NCI-H2196 (cell line): Measurements from ENCODE around the gene AFF4.
A peak's percentile ranks its signal among the peaks of the same experiment; 100 is the strongest.

ENCODE experiments used
- DNase-seq: peaks from one replicate; lab custom pipeline; 2025; ENCODE audit not compliant: unreplicated experiment; lab: John Stamatoyannopoulos, UW

AFF4 gene

GRCh38 chr5:132887283-132887682 is 76.2 kb downstream of the AFF4 start:
- no peak for DNase-seq

- DNase-seq: no peak
Observed at GRCh38 chr5:132886064-132886823, 77.2 kb downstream of the AFF4 start.

- no peak for DNase-seq
Observed at GRCh38 chr5:132884548-132884947, 78.9 kb downstream of the AFF4 start.

- peak; percentile 64 for DNase-seq
Observed at GRCh38 chr5:132883261-132883834, 80.1 kb downstream of the AFF4 start.

- peak; percentile 80 for DNase-seq
Observed at GRCh38 chr5:132877938-132878337, 85.5 kb downstream of the AFF4 start.

- no peak for DNase-seq
Observed at GRCh38 chr5:132877466-132877865, 86.0 kb downstream of the AFF4 start.

- DNase-seq: no peak
Observed at GRCh38 chr5:132876020-132876759, 87.2 kb downstream of the AFF4 start.

- DNase-seq: no peak
Observed at GRCh38 chr5:132873930-132874271, 89.5 kb downstream of the AFF4 start.

GRCh38 chr5:132873119-132873929 is 90.1 kb downstream of the AFF4 start, which contains the start of gene LEAP2:
Gene LEAP2, plus strand, starts transcription at chr5:132873668. Its CDS starts 27 bp downstream, at chr5:132873695.
- no peak for DNase-seq

- DNase-seq: no peak
Observed at GRCh38 chr5:132872788-132873118, 90.7 kb downstream of the AFF4 start.

- no peak for DNase-seq
Observed at GRCh38 chr5:132871459-132872284, 91.8 kb downstream of the AFF4 start.

GRCh38 chr5:132870801-132871200 is 92.6 kb downstream of the AFF4 start:
- no peak for DNase-seq

GRCh38 chr5:132868754-132869153 is 94.7 kb downstream of the AFF4 start:
- no peak for DNase-seq

- no peak for DNase-seq
Observed at GRCh38 chr5:132867046-132867451, 96.4 kb downstream of the AFF4 start.

- peak; percentile 99 for DNase-seq
Observed at GRCh38 chr5:132866342-132867045, 96.9 kb downstream of the AFF4 start, which contains the start of the genes GDF9 and UQCRQ. Gene GDF9, minus strand, starts transcription at chr5:132866469. Its CDS starts 1,936 bp downstream, at chr5:132864533. Gene UQCRQ, plus strand, starts transcription at chr5:132866642. Its CDS starts 240 bp downstream, at chr5:132866882.

- no peak for DNase-seq
Observed at GRCh38 chr5:132865668-132866341, 97.6 kb downstream of the AFF4 start.

- no peak for DNase-seq
Observed at GRCh38 chr5:132860742-132861141, 102.7 kb downstream of the AFF4 start.

- DNase-seq: no peak
Observed at GRCh38 chr5:132859889-132860437, 103.5 kb downstream of the AFF4 start.

GRCh38 chr5:132856011-132856410 is 107.4 kb downstream of the AFF4 start:
- DNase-seq: no peak
